Transverse colon (tissue), 4 donors: ENCODE measurements around the gene MYH7B. TPM values are rescaled to one million over a fixed set of nuclear protein-coding genes. Genes with fewer than 3 reads are reported as not detected.
A peak's percentile ranks its signal among the peaks of the same experiment; 100 is the strongest.

Source experiments
- DNase-seq: peaks from one replicate; pipeline ENCODE4 v3.0.0-alpha.2; 2019
- H3K27ac ChIP-seq, 4 donors: fragments of 200-600 bp; sonication (generic); 2 replicates each; pipeline ENCODE4 v1.5.1; 2016 to 2018; ENCODE audit warnings: inconsistent platforms in 4 of 4
- H3K27me3 ChIP-seq: fragments of 200-600 bp; sonication (generic); 2 replicates; pipeline ENCODE4 v1.5.1; 2017; ENCODE audit warnings: inconsistent platforms
- H3K36me3 ChIP-seq, 4 donors: fragments of 200-600 bp; sonication (generic); 2 replicates each; pipeline ENCODE4 v1.5.1; 2017 to 2019; ENCODE audit warnings: inconsistent platforms in 4 of 4
- H3K4me1 ChIP-seq, 4 donors: fragments of 200-600 bp; sonication (generic); 2 replicates each; pipeline ENCODE4 v1.5.1; 2017 to 2020; ENCODE audit warnings: inconsistent platforms in 4 of 4
- H3K4me3 ChIP-seq, 4 donors: fragments of 200-600 bp; sonication (generic); 1 replicate in 1 of 4; 2 replicates in 3 of 4; pipeline versions ENCODE4 v1.5.1 to v1.6.1; 2017 to 2019; ENCODE audit warnings: inconsistent platforms in 4 of 4
- H3K9me3 ChIP-seq, 2 donors: fragments of 200-600 bp; sonication (generic); 2 replicates each; pipeline ENCODE4 v1.5.1; 2017 to 2019; ENCODE audit warnings: inconsistent platforms in 2 of 2
- EP300 ChIP-seq: sonication (generic); formaldehyde crosslinking; IDR thresholded peaks from one replicate; pipeline ENCODE4 v1.6.1; 2017; ENCODE audit warnings: antibody characterized with exemption, low read depth
- POLR2A ChIP-seq: fragments of 450-650 bp; IDR thresholded peaks from one replicate; pipeline ENCODE4 v1.6.1; 2016; ENCODE audit warnings: antibody characterized with exemption, mild to moderate bottlenecking, moderate library complexity
- POLR2AphosphoS5 ChIP-seq, 3 donors: sonication (generic); formaldehyde crosslinking; IDR thresholded peaks; one replicate each; pipeline ENCODE4 v1.6.1; 2016; ENCODE audit warnings: antibody characterized with exemption in 3 of 3
- WGBS, 2 donors: methylation state at CpG; one replicate each; pipeline ENCODE4 v1.1.5; 2018; ENCODE audit warnings: low coverage in 1 of 2; 5-methylcytosine and 5-hydroxymethylcytosine counted together
- in situ Hi-C, 4 donors: fragments of 200-750 bp; cut with MboI; loops; one replicate each; pipeline versions ENCODE4 v1.15.0 to v1.15.1; 2017; ENCODE audit warnings: low sequenced_read_pairs in 3 of 4, low pct_ligation_motif_present in 1 of 4, low pct_unique_long_range_greater_than_20kb in 1 of 4
- intact Hi-C: fragments of 100-400 bp; cut with DNase I; formaldehyde crosslinking; loops from one replicate; pipeline ENCODE4 v1.15.1; 2023; ENCODE audit warnings: low total_unique reads
- total RNA-seq, 4 donors: library from RNA; depleted of rRNA; stranded (reverse); fragments of >200 nt; gene quantifications; one replicate each; pipeline ENCODE4 v1.1.0, GENCODE V29; 2016
- TF ChIP-seq, protein P1 (sequence below), 5 experiments: fragments of 200-600 bp in 3 of 5; fragments of 450-650 bp in 2 of 5; sonication (generic) in 3 of 5; IDR thresholded peaks; 1 replicate in 2 of 5; 2 replicates in 3 of 5; pipeline ENCODE4 v1.5.1; 2016 to 2017; ENCODE audit warnings: antibody characterized with exemption in 5 of 5, inconsistent platforms in 3 of 5, mild to moderate bottlenecking in 2 of 5, moderate library complexity in 1 of 5

MYH7B gene
- total RNA-seq, 4 donors from 2014 or later = 0.20 to 0.75 (median 0.52) TPM

DNA sequence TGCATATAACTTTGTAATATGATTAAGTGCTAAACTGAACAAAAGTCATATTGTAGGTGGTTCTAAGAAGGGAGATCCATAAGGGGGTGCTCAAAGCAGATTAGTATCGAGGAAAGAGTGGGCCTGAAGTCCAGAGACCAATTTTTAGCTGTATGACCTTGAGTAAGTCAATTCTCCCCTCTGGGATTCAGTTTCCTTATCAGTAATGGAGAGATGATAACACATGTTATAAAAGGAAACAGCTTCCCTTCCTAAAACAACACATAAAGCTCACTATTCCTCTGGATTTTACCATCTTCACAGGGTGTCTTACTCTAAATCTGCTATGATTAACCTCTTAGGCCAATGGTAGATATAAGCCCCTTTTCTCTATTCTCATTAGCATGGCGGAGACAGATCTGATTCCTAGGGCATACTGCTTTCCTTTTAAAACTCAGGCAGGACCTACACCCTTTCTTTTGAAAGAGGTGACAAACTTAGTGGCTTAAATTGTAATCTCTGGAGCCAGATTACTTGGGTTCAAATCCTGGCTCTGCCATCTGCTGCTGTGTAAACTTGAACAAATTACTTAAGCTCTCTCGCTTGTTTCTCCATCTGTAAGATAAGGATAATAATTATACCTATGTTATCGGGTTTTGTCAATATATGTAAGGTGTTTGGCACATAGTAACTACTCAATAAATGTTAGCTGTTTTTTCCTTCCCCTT lies 39.8 kb upstream of the MYH7B start:
- TF ChIP-seq EP300 (no peak), POLR2AphosphoS5 (IDR thresholded peaks at IDR 0.05) (no peak), POLR2A (no peak)
- TF ChIP-seq, protein P1, sequence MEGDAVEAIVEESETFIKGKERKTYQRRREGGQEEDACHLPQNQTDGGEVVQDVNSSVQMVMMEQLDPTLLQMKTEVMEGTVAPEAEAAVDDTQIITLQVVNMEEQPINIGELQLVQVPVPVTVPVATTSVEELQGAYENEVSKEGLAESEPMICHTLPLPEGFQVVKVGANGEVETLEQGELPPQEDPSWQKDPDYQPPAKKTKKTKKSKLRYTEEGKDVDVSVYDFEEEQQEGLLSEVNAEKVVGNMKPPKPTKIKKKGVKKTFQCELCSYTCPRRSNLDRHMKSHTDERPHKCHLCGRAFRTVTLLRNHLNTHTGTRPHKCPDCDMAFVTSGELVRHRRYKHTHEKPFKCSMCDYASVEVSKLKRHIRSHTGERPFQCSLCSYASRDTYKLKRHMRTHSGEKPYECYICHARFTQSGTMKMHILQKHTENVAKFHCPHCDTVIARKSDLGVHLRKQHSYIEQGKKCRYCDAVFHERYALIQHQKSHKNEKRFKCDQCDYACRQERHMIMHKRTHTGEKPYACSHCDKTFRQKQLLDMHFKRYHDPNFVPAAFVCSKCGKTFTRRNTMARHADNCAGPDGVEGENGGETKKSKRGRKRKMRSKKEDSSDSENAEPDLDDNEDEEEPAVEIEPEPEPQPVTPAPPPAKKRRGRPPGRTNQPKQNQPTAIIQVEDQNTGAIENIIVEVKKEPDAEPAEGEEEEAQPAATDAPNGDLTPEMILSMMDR (IDR thresholded peaks at IDR 0.05) = no peak
- H3K36me3 ChIP-seq = peaks cover 0 to 6% (median under 1%) of the 10 kb centered on the region in 4 donors
- H3K27ac ChIP-seq = peak overlapping the region; percentile 76 to 85 (median 83)
- H3K9me3 ChIP-seq = no peaks in the 10 kb centered on the region
- WGBS, 2 donors = 38 to 68% methylated on average over 4 of the region's 4 CpGs
- in situ Hi-C loops (no loop called here), intact Hi-C loops (no loop called here)
- no peak overlapping the region for H3K4me3 ChIP-seq
- no peaks in the 10 kb centered on the region for H3K27me3 ChIP-seq
- no peak for DNase-seq
- H3K4me1 ChIP-seq = peaks cover 0 to 47% (median 33%) of the 10 kb centered on the region in 4 donors

DNA sequence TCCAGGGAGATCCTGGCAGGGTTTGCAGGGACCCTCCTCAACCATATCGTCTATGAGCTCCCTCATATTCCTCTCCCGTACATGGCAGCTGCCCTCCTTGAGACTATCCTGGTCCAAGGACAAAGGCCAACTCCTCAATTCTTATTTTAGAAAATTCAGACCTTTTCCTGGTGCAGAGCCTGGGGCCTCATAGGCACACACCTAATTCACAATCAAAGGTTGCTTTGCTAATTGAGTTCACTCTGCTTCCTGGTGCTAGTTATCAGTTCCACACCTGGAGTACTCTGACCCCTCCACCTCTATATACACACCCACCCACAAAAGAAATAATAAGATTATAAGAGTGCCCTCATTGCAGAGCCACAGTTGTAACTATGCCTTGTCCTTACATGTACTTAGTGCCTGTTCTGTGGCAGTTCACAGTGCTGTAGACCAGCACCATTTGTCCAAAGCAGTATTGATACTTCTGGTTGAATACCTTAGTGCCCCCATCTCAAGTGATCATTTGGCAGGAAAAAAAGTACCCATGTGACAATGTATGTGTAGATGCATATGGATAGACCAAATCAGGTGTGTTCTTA lies 38.8 kb upstream of the MYH7B start:
- H3K27me3 ChIP-seq = no peaks in the 10 kb centered on the region
- 35 to 65% methylated on average over 2 of the region's 2 CpGs for WGBS, 2 donors
- intact Hi-C loops = no loop called here

DNA sequence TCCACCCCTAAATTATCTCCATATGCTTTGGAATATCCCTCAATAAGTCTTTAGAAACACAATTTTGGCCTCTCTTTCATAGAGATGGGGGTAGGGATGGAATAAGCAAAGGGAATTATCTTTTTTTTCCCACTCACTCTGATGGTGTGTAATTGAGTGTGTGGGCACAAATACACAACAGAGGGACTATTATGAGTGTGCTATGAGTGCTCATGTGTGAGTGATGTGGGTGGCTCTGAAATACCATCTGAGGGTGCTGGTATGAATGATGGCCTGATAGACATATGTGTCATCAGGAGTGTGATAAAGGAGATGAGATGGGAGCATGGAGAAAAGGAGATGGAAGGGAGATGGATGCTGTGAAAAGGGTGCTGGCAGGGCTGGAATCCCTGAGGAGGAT lies 35.6 kb upstream of the MYH7B start:
- Histone ChIP-seq H3K4me3 (no peak overlapping the region), H3K27me3 (no peaks in the 10 kb centered on the region), H3K27ac (no peak overlapping the region), H3K4me1 (peaks cover 0 to 31% (median 17%) of the 10 kb centered on the region in 4 donors), H3K9me3 (no peaks in the 10 kb centered on the region), H3K36me3 (peaks cover 0 to 27% (median 9%) of the 10 kb centered on the region in 4 donors)
- DNase-seq = no peak
- intact Hi-C loops = no loop called here
- in situ Hi-C loops = no loop called here
- TF ChIP-seq, protein P1 (IDR thresholded peaks at IDR 0.05) = no peak
- no peak for TF ChIP-seq POLR2AphosphoS5 (IDR thresholded peaks at IDR 0.05)
- no peak for TF ChIP-seq POLR2A
- no peak for TF ChIP-seq EP300

More for the DNA sequence above, 38.8 kb upstream of the MYH7B start:
- DNase-seq = peak; percentile 47
- Histone ChIP-seq H3K4me1 (peaks cover 0 to 47% (median 33%) of the 10 kb centered on the region in 4 donors), H3K27ac (peak overlapping the region; percentile 76 to 85 (median 83)), H3K36me3 (peaks cover 0 to 10% (median 2%) of the 10 kb centered on the region in 4 donors), H3K9me3 (no peaks in the 10 kb centered on the region), H3K4me3 (no peak overlapping the region)
- in situ Hi-C loops = no loop called here
- TF ChIP-seq POLR2AphosphoS5 (IDR thresholded peaks at IDR 0.05) (peak; percentile 41 to 87 (median 68)), EP300 (no peak), POLR2A (peak; percentile 70)
- TF ChIP-seq, protein P1 (IDR thresholded peaks at IDR 0.05) = no peak

DNA sequence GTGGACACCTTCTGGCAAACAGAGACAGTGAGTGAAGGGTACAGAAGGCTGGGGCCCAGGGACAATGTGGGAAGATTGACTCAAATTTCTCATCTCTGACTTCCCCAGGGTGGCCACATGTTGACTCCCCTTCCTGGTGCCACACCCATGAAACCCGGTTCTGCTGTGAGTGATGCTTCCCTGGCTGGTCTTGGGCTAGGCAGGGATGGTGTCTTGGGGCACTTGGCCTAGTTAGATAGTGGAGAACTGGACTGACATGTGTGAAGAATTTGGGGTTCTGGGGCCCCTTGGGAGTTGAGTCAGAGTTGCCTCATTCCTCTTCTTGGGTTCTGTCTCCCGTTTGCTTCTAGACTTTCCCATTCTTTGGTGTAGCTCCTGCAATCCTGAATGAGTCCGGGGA lies 34.2 kb upstream of the MYH7B start:
- H3K4me3 ChIP-seq = no peak overlapping the region
- no peaks in the 10 kb centered on the region for H3K27me3 ChIP-seq
- in situ Hi-C loops = no loop called here
- peaks cover 0 to 30% (median 15%) of the 10 kb centered on the region in 4 donors for H3K36me3 ChIP-seq
- H3K9me3 ChIP-seq = no peaks in the 10 kb centered on the region
- H3K4me1 ChIP-seq = peaks cover 0 to 17% (median 7%) of the 10 kb centered on the region in 4 donors
- intact Hi-C loops = no loop called here
- WGBS, 2 donors = 73 to 83% methylated on average over 1 to 3 of the region's 3 CpGs
- no peak overlapping the region for H3K27ac ChIP-seq
- no peak for DNase-seq
- TF ChIP-seq, protein P1 (IDR thresholded peaks at IDR 0.05) = no peak
- TF ChIP-seq EP300 = no peak
- TF ChIP-seq POLR2AphosphoS5 (IDR thresholded peaks at IDR 0.05) = no peak
- no peak for TF ChIP-seq POLR2A
